Parathyroid adenoma (tissue), 2 donors: ENCODE results near the gene PTGS2.
"Not testable (repeated sequence)": the region's sequence is repeated elsewhere in the genome, so short reads cannot be mapped to it uniquely, and the experiment has no call there.

Experiments
- H2AFZ ChIP-seq: fragments of 300-600 bp; sonication (generic); one replicate; pipeline ENCODE4 v1.7.0; 2017; ENCODE audit warnings: antibody characterized with exemption, mild to moderate bottlenecking
- H3K27ac ChIP-seq: fragments of 300-600 bp; sonication (generic); one replicate; pipeline ENCODE4 v1.7.0; 2017
- H3K27me3 ChIP-seq: fragments of 300-600 bp; sonication (generic); one replicate; pipeline ENCODE4 v1.7.0; 2017; ENCODE audit warnings: low read length; ENCODE audit not compliant: control insufficient read depth, insufficient read depth
- H3K36me3 ChIP-seq: fragments of 300-600 bp; sonication (generic); one replicate; pipeline ENCODE4 v1.7.0; 2017; ENCODE audit warnings: low read length; ENCODE audit not compliant: control insufficient read depth, insufficient read depth
- H3K4me1 ChIP-seq: fragments of 300-600 bp; sonication (generic); one replicate; pipeline ENCODE4 v1.7.0; 2017; ENCODE audit warnings: control low read depth
- H3K4me2 ChIP-seq: fragments of 300-600 bp; sonication (generic); one replicate; pipeline ENCODE4 v1.7.0; 2017; ENCODE audit warnings: low read length
- H3K4me3 ChIP-seq: fragments of 300-600 bp; sonication (generic); one replicate; pipeline ENCODE4 v1.7.0; 2017; ENCODE audit warnings: low read depth, low read length
- H3K79me2 ChIP-seq: fragments of 300-600 bp; sonication (generic); one replicate; pipeline ENCODE4 v1.7.0; 2017; ENCODE audit warnings: control low read depth
- H3K9ac ChIP-seq: fragments of 300-600 bp; sonication (generic); one replicate; pipeline ENCODE4 v1.7.0; 2017; ENCODE audit warnings: mild to moderate bottlenecking
- H3K9me3 ChIP-seq: fragments of 300-600 bp; sonication (generic); one replicate; pipeline ENCODE4 v1.7.0; 2017; ENCODE audit warnings: low read length; ENCODE audit not compliant: control insufficient read depth
- CTCF ChIP-seq: fragments of 300-600 bp; sonication (generic); IDR thresholded peaks from one replicate; pipeline ENCODE4 v1.7.0; 2017; ENCODE audit warnings: antibody characterized with exemption, mild to moderate bottlenecking
- donor health status: primary hyperparathyroidism.

PTGS2 gene

GRCh38 chr1:186671136-186671825, 8.9 kb downstream of the PTGS2 start:
- H2AFZ ChIP-seq: no peak overlapping the region
- no peaks in the 10 kb centered on the region for H3K79me2 ChIP-seq
- no peaks in the 10 kb centered on the region for H3K9me3 ChIP-seq
- no peak for TF ChIP-seq CTCF
- no peaks in the 10 kb centered on the region for H3K27me3 ChIP-seq
- H3K4me1 ChIP-seq: no peaks in the 10 kb centered on the region
- H3K9ac ChIP-seq: no peak overlapping the region
- no peaks in the 10 kb centered on the region for H3K36me3 ChIP-seq
- H3K4me3 ChIP-seq: no peak overlapping the region
- no peak overlapping the region for H3K4me2 ChIP-seq
- no peak overlapping the region for H3K27ac ChIP-seq

- Histone ChIP-seq H2AFZ (no peak overlapping the region), H3K27ac (no peak overlapping the region), H3K4me1 (no peaks in the 10 kb centered on the region), H3K9ac (no peak overlapping the region), H3K36me3 (no peaks in the 10 kb centered on the region), H3K4me2 (no peak overlapping the region), H3K4me3 (no peak overlapping the region), H3K79me2 (no peaks in the 10 kb centered on the region), H3K27me3 (no peaks in the 10 kb centered on the region), H3K9me3 (no peaks in the 10 kb centered on the region)
- TF ChIP-seq CTCF: no peak
These were observed 9.7 kb downstream of the PTGS2 start for GRCh38 chr1:186670297-186671135.

DNA sequence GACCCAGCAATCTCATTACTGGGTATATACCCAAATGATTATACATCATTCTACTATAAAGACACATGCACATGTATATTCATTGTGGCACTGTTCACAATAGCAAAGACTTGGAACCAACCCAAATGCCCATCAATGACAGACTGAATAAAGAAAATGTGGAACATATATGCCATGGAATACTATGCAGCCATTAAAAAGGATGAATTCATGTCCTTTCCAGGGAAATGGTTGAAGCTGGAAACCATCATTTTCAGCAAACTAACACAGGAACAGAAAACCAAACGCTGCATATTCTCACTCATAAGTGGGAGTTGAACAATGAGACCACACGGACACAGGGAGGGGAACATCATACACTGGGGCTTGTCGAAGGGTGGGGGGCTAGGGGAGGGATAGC, 10.4 kb downstream of the PTGS2 start:
- not testable (repeated sequence) for H3K4me1 ChIP-seq, H3K9me3 ChIP-seq, H3K9ac ChIP-seq, H3K4me2 ChIP-seq, H2AFZ ChIP-seq, H3K79me2 ChIP-seq, H3K36me3 ChIP-seq, H3K27me3 ChIP-seq, H3K4me3 ChIP-seq, H3K27ac ChIP-seq

- H3K4me1 ChIP-seq, H3K4me3 ChIP-seq, H3K36me3 ChIP-seq, H3K9ac ChIP-seq, H3K27ac ChIP-seq, H3K4me2 ChIP-seq, H3K79me2 ChIP-seq, H3K27me3 ChIP-seq, H2AFZ ChIP-seq, H3K9me3 ChIP-seq: not testable (repeated sequence)
These were observed 16.0 kb downstream of the PTGS2 start for GRCh38 chr1:186664217-186664616.

GRCh38 chr1:186662752-186663151, 17.5 kb downstream of the PTGS2 start:
- Histone ChIP-seq H3K4me3 (no peak overlapping the region), H3K4me1 (no peaks in the 10 kb centered on the region), H3K27me3 (no peaks in the 10 kb centered on the region), H3K36me3 (no peaks in the 10 kb centered on the region), H3K27ac (no peak overlapping the region), H3K9me3 (no peaks in the 10 kb centered on the region), H3K79me2 (no peaks in the 10 kb centered on the region), H3K4me2 (no peak overlapping the region), H2AFZ (no peak overlapping the region), H3K9ac (no peak overlapping the region)
- no peak for TF ChIP-seq CTCF
